ENCODE data around the gene TRMT1.

DNA sequence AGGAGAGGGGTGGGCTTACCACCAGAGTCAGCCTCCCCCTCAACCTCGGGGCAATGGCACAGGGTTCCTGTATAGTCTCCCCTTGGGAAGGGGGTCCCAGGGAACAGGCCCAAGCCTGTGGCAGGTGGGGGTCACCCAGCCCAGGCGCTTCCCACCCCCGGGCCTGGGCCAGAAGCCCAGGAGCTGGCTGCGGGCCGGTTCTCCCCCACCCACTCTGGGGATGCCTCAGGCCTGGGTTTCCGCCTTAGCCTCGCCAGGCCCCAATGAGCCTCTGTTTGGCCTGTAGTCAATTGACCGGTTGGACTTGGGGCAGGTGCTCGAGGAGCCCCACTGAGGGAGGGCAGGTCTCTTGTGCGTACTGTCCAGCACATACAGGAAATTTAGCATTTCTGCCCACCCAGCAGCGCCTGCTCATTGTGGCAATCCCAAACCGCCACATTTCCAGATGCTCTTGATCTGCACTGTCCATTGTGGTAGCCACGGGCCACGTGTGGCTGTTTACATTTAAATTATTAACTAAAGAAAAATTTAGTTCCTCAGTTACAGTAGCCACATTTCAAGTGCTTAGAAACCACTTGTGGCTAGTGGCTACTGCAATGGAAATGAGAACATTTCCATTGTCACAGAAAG, 23.8 kb downstream of the TRMT1 start:
- TF ChIP-seq, protein P1, sequence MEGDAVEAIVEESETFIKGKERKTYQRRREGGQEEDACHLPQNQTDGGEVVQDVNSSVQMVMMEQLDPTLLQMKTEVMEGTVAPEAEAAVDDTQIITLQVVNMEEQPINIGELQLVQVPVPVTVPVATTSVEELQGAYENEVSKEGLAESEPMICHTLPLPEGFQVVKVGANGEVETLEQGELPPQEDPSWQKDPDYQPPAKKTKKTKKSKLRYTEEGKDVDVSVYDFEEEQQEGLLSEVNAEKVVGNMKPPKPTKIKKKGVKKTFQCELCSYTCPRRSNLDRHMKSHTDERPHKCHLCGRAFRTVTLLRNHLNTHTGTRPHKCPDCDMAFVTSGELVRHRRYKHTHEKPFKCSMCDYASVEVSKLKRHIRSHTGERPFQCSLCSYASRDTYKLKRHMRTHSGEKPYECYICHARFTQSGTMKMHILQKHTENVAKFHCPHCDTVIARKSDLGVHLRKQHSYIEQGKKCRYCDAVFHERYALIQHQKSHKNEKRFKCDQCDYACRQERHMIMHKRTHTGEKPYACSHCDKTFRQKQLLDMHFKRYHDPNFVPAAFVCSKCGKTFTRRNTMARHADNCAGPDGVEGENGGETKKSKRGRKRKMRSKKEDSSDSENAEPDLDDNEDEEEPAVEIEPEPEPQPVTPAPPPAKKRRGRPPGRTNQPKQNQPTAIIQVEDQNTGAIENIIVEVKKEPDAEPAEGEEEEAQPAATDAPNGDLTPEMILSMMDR (IDR thresholded peaks at IDR 0.05; ENCODE audit: low read length) = no peak
- TF ChIP-seq EZH2 (IDR thresholded peaks at IDR 0.05; ENCODE audit: borderline replicate concordance, low read length) = no peak
